ENCODE results near the gene SLC24A3.

SLC24A3 gene

GRCh38 chr20:19522836-19523590, 310.6 kb downstream of the SLC24A3 start:
- Histone ChIP-seq H3K9me3 (ENCODE audit: control insufficient read depth, low read length) (no peaks in the 10 kb centered on the region), H3K27ac (ENCODE audit: low read depth, low read length, severe bottlenecking) (no peak overlapping the region), H3K4me1 (ENCODE audit: control insufficient read depth, insufficient read depth, low read length, poor library complexity, severe bottlenecking) (no peaks in the 10 kb centered on the region), H3K4me3 (ENCODE audit: extremely low read depth, insufficient read depth, low read length, poor library complexity, severe bottlenecking) (no peak overlapping the region), H3K36me3 (ENCODE audit: control insufficient read depth, insufficient read depth, low read length) (no peaks in the 10 kb centered on the region)
- 71 to 87% methylated on average over 1 to 3 of the region's 4 CpGs for WGBS, 2 experiments (ENCODE audit: insufficient coverage in 2 of 2)

- Histone ChIP-seq H3K9me3 (ENCODE audit: control insufficient read depth, low read length) (no peaks in the 10 kb centered on the region), H3K4me3 (ENCODE audit: extremely low read depth, insufficient read depth, low read length, poor library complexity, severe bottlenecking) (no peak overlapping the region), H3K27ac (ENCODE audit: low read depth, low read length, severe bottlenecking) (no peak overlapping the region), H3K36me3 (ENCODE audit: control insufficient read depth, insufficient read depth, low read length) (no peaks in the 10 kb centered on the region), H3K4me1 (ENCODE audit: control insufficient read depth, insufficient read depth, low read length, poor library complexity, severe bottlenecking) (no peaks in the 10 kb centered on the region)
- 92 to 93% methylated on average over 1 of the region's 1 CpG for WGBS, 2 experiments (ENCODE audit: insufficient coverage in 2 of 2)
Observed at GRCh38 chr20:19524691-19525090, 312.2 kb downstream of the SLC24A3 start.

GRCh38 chr20:19527509-19527908, 315.1 kb downstream of the SLC24A3 start:
- Histone ChIP-seq H3K9me3 (ENCODE audit: control insufficient read depth, low read length) (no peaks in the 10 kb centered on the region), H3K27ac (ENCODE audit: low read depth, low read length, severe bottlenecking) (no peak overlapping the region), H3K4me3 (ENCODE audit: extremely low read depth, insufficient read depth, low read length, poor library complexity, severe bottlenecking) (no peak overlapping the region), H3K4me1 (ENCODE audit: control insufficient read depth, insufficient read depth, low read length, poor library complexity, severe bottlenecking) (no peaks in the 10 kb centered on the region), H3K36me3 (ENCODE audit: control insufficient read depth, insufficient read depth, low read length) (no peaks in the 10 kb centered on the region)
- WGBS, 2 experiments (ENCODE audit: insufficient coverage in 2 of 2): 80 to 86% methylated on average over 1 to 2 of the region's 2 CpGs

- H3K9me3 ChIP-seq (ENCODE audit: control insufficient read depth, low read length): no peaks in the 10 kb centered on the region
- H3K4me3 ChIP-seq (ENCODE audit: extremely low read depth, insufficient read depth, low read length, poor library complexity, severe bottlenecking): no peak overlapping the region
- H3K36me3 ChIP-seq (ENCODE audit: control insufficient read depth, insufficient read depth, low read length): no peaks in the 10 kb centered on the region
- no peaks in the 10 kb centered on the region for H3K4me1 ChIP-seq (ENCODE audit: control insufficient read depth, insufficient read depth, low read length, poor library complexity, severe bottlenecking)
- 82 to 89% methylated on average over 4 to 5 of the region's 5 CpGs for WGBS, 2 experiments (ENCODE audit: insufficient coverage in 2 of 2)
- no peak overlapping the region for H3K27ac ChIP-seq (ENCODE audit: low read depth, low read length, severe bottlenecking)
Observed at GRCh38 chr20:19528286-19529030, 316.0 kb downstream of the SLC24A3 start.

- WGBS, 2 experiments (ENCODE audit: insufficient coverage in 2 of 2): 100% methylated on average over 2 to 3 of the region's 5 CpGs
- Histone ChIP-seq H3K9me3 (ENCODE audit: control insufficient read depth, low read length) (no peaks in the 10 kb centered on the region), H3K36me3 (ENCODE audit: control insufficient read depth, insufficient read depth, low read length) (no peaks in the 10 kb centered on the region), H3K27ac (ENCODE audit: low read depth, low read length, severe bottlenecking) (no peak overlapping the region), H3K4me1 (ENCODE audit: control insufficient read depth, insufficient read depth, low read length, poor library complexity, severe bottlenecking) (no peaks in the 10 kb centered on the region), H3K4me3 (ENCODE audit: extremely low read depth, insufficient read depth, low read length, poor library complexity, severe bottlenecking) (no peak overlapping the region)
Observed at GRCh38 chr20:19530006-19530405, 317.6 kb downstream of the SLC24A3 start.

- Histone ChIP-seq H3K9me3 (ENCODE audit: control insufficient read depth, low read length) (no peaks in the 10 kb centered on the region), H3K27ac (ENCODE audit: low read depth, low read length, severe bottlenecking) (no peak overlapping the region), H3K4me1 (ENCODE audit: control insufficient read depth, insufficient read depth, low read length, poor library complexity, severe bottlenecking) (no peaks in the 10 kb centered on the region), H3K36me3 (ENCODE audit: control insufficient read depth, insufficient read depth, low read length) (no peaks in the 10 kb centered on the region), H3K4me3 (ENCODE audit: extremely low read depth, insufficient read depth, low read length, poor library complexity, severe bottlenecking) (no peak overlapping the region)
- WGBS, 2 experiments (ENCODE audit: insufficient coverage in 2 of 2): 84 to 95% methylated on average over 3 to 5 of the region's 5 CpGs
Observed at GRCh38 chr20:19531446-19531845, 319.0 kb downstream of the SLC24A3 start.

- Histone ChIP-seq H3K27ac (ENCODE audit: low read depth, low read length, severe bottlenecking) (no peak overlapping the region), H3K4me3 (ENCODE audit: extremely low read depth, insufficient read depth, low read length, poor library complexity, severe bottlenecking) (no peak overlapping the region), H3K36me3 (ENCODE audit: control insufficient read depth, insufficient read depth, low read length) (no peaks in the 10 kb centered on the region), H3K9me3 (ENCODE audit: control insufficient read depth, low read length) (no peaks in the 10 kb centered on the region), H3K4me1 (ENCODE audit: control insufficient read depth, insufficient read depth, low read length, poor library complexity, severe bottlenecking) (no peaks in the 10 kb centered on the region)
- WGBS, 2 experiments (ENCODE audit: insufficient coverage in 2 of 2): 80 to 83% methylated on average over 1 to 2 of the region's 3 CpGs
Observed at GRCh38 chr20:19538556-19538955, 326.1 kb downstream of the SLC24A3 start.

- H3K4me3 ChIP-seq (ENCODE audit: extremely low read depth, insufficient read depth, low read length, poor library complexity, severe bottlenecking): no peak overlapping the region
- no peaks in the 10 kb centered on the region for H3K9me3 ChIP-seq (ENCODE audit: control insufficient read depth, low read length)
- no peaks in the 10 kb centered on the region for H3K36me3 ChIP-seq (ENCODE audit: control insufficient read depth, insufficient read depth, low read length)
- 81 to 100% methylated on average over 2 to 3 of the region's 4 CpGs for WGBS, 2 experiments (ENCODE audit: insufficient coverage in 2 of 2)
- no peak overlapping the region for H3K27ac ChIP-seq (ENCODE audit: low read depth, low read length, severe bottlenecking)
- H3K4me1 ChIP-seq (ENCODE audit: control insufficient read depth, insufficient read depth, low read length, poor library complexity, severe bottlenecking): no peaks in the 10 kb centered on the region
Observed at GRCh38 chr20:19539191-19539590, 326.7 kb downstream of the SLC24A3 start.

GRCh38 chr20:19540392-19540791, 327.9 kb downstream of the SLC24A3 start:
- H3K9me3 ChIP-seq (ENCODE audit: control insufficient read depth, low read length): no peaks in the 10 kb centered on the region
- H3K27ac ChIP-seq (ENCODE audit: low read depth, low read length, severe bottlenecking): no peak overlapping the region
- H3K36me3 ChIP-seq (ENCODE audit: control insufficient read depth, insufficient read depth, low read length): no peaks in the 10 kb centered on the region
- 40 to 61% methylated on average over 1 to 2 of the region's 7 CpGs for WGBS, 2 experiments (ENCODE audit: insufficient coverage in 2 of 2)
- H3K4me1 ChIP-seq (ENCODE audit: control insufficient read depth, insufficient read depth, low read length, poor library complexity, severe bottlenecking): no peaks in the 10 kb centered on the region
- H3K4me3 ChIP-seq (ENCODE audit: extremely low read depth, insufficient read depth, low read length, poor library complexity, severe bottlenecking): no peak overlapping the region

- no peaks in the 10 kb centered on the region for H3K4me1 ChIP-seq (ENCODE audit: control insufficient read depth, insufficient read depth, low read length, poor library complexity, severe bottlenecking)
- no peaks in the 10 kb centered on the region for H3K9me3 ChIP-seq (ENCODE audit: control insufficient read depth, low read length)
- no peaks in the 10 kb centered on the region for H3K36me3 ChIP-seq (ENCODE audit: control insufficient read depth, insufficient read depth, low read length)
- 90 to 95% methylated on average over 6 of the region's 6 CpGs for WGBS, 2 experiments (ENCODE audit: insufficient coverage in 2 of 2)
- no peak overlapping the region for H3K4me3 ChIP-seq (ENCODE audit: extremely low read depth, insufficient read depth, low read length, poor library complexity, severe bottlenecking)
- no peak overlapping the region for H3K27ac ChIP-seq (ENCODE audit: low read depth, low read length, severe bottlenecking)
Observed at GRCh38 chr20:19543101-19543500, 330.7 kb downstream of the SLC24A3 start.

- no peak overlapping the region for H3K4me3 ChIP-seq (ENCODE audit: extremely low read depth, insufficient read depth, low read length, poor library complexity, severe bottlenecking)
- H3K9me3 ChIP-seq (ENCODE audit: control insufficient read depth, low read length): no peaks in the 10 kb centered on the region
- H3K27ac ChIP-seq (ENCODE audit: low read depth, low read length, severe bottlenecking): no peak overlapping the region
- no peaks in the 10 kb centered on the region for H3K4me1 ChIP-seq (ENCODE audit: control insufficient read depth, insufficient read depth, low read length, poor library complexity, severe bottlenecking)
- WGBS, 2 experiments (ENCODE audit: insufficient coverage in 2 of 2): 88 to 94% methylated on average over 4 of the region's 7 CpGs
- no peaks in the 10 kb centered on the region for H3K36me3 ChIP-seq (ENCODE audit: control insufficient read depth, insufficient read depth, low read length)
Observed at GRCh38 chr20:19544684-19545083, 332.2 kb downstream of the SLC24A3 start.

Data from mesodermal cell (in vitro differentiated cells).